ENCODE results near the gene SEC62.

GRCh38 chr3:169948559-169949448 lies 17.8 kb upstream of the SEC62 start:
- TF ChIP-seq CTCF (IDR thresholded peaks at IDR 0.05) (no peak), POLR2A (IDR thresholded peaks at IDR 0.05) (no peak)
